ENCODE results near the gene MAN2A2. TPM values are rescaled to one million over a fixed set of nuclear protein-coding genes. Genes with fewer than 3 reads are reported as not detected.
"Not testable (repeated sequence)": the region's sequence is repeated elsewhere in the genome, so short reads cannot be mapped to it uniquely, and the experiment has no call there.

MAN2A2 gene
- polyA plus RNA-seq, 3 donors = 6.6 to 318 (median 7.3) TPM

DNA sequence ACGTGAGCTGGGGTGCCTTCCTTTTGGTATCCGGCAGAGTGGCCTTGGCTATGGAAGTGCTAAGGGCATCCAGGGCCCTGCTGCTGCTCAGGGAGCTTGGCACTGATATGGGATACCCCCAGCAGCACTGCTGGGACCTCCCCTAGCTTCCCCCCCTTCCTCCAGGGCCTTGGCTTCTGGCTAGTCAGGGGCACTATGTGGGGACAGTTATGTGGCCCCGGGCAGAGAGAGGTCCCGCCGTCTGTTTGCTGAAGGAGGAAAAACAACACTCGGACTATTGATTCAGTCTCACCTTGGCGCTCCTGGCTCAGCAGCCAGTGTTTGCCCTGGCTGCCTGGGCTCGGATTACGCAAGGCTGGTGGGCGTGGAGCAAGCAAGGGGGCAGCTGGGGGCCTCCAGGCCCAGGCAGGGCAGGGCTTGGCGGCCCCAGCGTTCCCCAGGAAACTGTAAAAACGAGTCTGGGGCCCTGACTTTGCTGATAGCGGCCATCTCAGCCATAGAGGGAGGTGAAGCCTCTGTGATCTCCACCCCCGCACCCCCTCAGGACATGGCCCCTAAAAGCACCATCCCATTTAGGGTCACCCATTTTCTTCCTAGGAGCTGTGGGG lies 29.0 kb upstream of the MAN2A2 start:
- H3K4me2 ChIP-seq (replicated peaks; ENCODE audit: extremely low read depth, low read length, poor library complexity, severe bottlenecking) = peak overlapping the region; percentile 96
- WGBS (ENCODE audit: insufficient coverage) = 8% methylated on average over 13 of the region's 15 CpGs
- H3K9me3 Mint-ChIP-seq = no peaks in the 10 kb centered on the region
- peaks cover 39 to 47% of the 10 kb centered on the region in 2 donors for H3K4me1 ChIP-seq (ENCODE audit: control insufficient read depth in 1 of 2, insufficient read depth in 2 of 2, low read length in 2 of 2)
- H3K79me2 ChIP-seq (ENCODE audit: insufficient read depth, low read length) = peaks cover 76% of the 10 kb centered on the region
- peak overlapping the region in 1 of 2 donors; percentile 20 for H3K27ac ChIP-seq (ENCODE audit: low read depth in 1 of 2, low read length in 2 of 2)
- H3K27me3 ChIP-seq (ENCODE audit: control insufficient read depth in 2 of 2, insufficient read depth in 2 of 2, low read length in 2 of 2) = no peaks in the 10 kb centered on the region
- peak overlapping the region in 1 of 3 experiments; percentile 86 for H3K4me3 ChIP-seq (replicated peaks in 1 of 3; ENCODE audit: low read depth in 2 of 3, low read length in 3 of 3)
- peak overlapping the region; percentile 53 to 89 for H3K4me3 Mint-ChIP-seq
- intact Hi-C loops (cut with micrococcal nuclease) = loop anchor here (5.0 to 10.0 kb wide), 3 partner anchors 37 to 112 kb away; no protein-coding TSS in a partner anchor
- peak overlapping the region; percentile 21 for H3K9ac ChIP-seq (ENCODE audit: insufficient read depth, low read length, poor library complexity, severe bottlenecking)
- no peaks in the 10 kb centered on the region for H3K9me3 ChIP-seq (replicated peaks in 1 of 2; ENCODE audit: control insufficient read depth in 1 of 2, insufficient read depth in 1 of 2, low read length in 2 of 2)
- H3K27ac Mint-ChIP-seq = peak overlapping the region in 4 of 7 donors; percentile 28 to 72 (median 54)
- H3K36me3 Mint-ChIP-seq = peaks cover 41 to 51% of the 10 kb centered on the region in 2 donors
- peaks cover 71% of the 10 kb centered on the region for H4K20me1 ChIP-seq (ENCODE audit: insufficient read depth, low read length)
- peaks cover 38 to 39% of the 10 kb centered on the region in 2 donors for H3K36me3 ChIP-seq (replicated peaks in 1 of 2; ENCODE audit: control insufficient read depth in 1 of 2, insufficient read depth in 2 of 2, low read length in 2 of 2)
- no peak for DNase-seq
- TF ChIP-seq, protein P1, sequence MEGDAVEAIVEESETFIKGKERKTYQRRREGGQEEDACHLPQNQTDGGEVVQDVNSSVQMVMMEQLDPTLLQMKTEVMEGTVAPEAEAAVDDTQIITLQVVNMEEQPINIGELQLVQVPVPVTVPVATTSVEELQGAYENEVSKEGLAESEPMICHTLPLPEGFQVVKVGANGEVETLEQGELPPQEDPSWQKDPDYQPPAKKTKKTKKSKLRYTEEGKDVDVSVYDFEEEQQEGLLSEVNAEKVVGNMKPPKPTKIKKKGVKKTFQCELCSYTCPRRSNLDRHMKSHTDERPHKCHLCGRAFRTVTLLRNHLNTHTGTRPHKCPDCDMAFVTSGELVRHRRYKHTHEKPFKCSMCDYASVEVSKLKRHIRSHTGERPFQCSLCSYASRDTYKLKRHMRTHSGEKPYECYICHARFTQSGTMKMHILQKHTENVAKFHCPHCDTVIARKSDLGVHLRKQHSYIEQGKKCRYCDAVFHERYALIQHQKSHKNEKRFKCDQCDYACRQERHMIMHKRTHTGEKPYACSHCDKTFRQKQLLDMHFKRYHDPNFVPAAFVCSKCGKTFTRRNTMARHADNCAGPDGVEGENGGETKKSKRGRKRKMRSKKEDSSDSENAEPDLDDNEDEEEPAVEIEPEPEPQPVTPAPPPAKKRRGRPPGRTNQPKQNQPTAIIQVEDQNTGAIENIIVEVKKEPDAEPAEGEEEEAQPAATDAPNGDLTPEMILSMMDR (IDR thresholded peaks at IDR 0.05) = no peak
- H3K4me1 Mint-ChIP-seq = peaks cover 45% of the 10 kb centered on the region
- peaks cover 0 to 2% (median 0%) of the 10 kb centered on the region in 3 donors for H3K27me3 Mint-ChIP-seq (ENCODE audit: low read depth in 3 of 3)
- no peak overlapping the region for H2AFZ ChIP-seq (ENCODE audit: insufficient read depth, low read depth, low read length, poor library complexity, severe bottlenecking)

- Histone ChIP-seq H3K36me3 (replicated peaks in 1 of 2; ENCODE audit: control insufficient read depth in 1 of 2, insufficient read depth in 2 of 2, low read length in 2 of 2) (peaks cover 46 to 48% of the 10 kb centered on the region in 2 donors), H3K4me1 (ENCODE audit: control insufficient read depth in 1 of 2, insufficient read depth in 2 of 2, low read length in 2 of 2) (peaks cover 30 to 38% of the 10 kb centered on the region in 2 donors), H3K79me2 (ENCODE audit: insufficient read depth, low read length) (peaks cover 76% of the 10 kb centered on the region), H4K20me1 (ENCODE audit: insufficient read depth, low read length) (peaks cover 80% of the 10 kb centered on the region)
- intact Hi-C loops (cut with micrococcal nuclease) = loop anchor here (5.0 to 10.0 kb wide), 4 partner anchors 38 to 113 kb away; no protein-coding TSS in a partner anchor
- H3K9me3 Mint-ChIP-seq; H3K27me3 Mint-ChIP-seq (ENCODE audit: low read depth in 3 of 3); H3K4me2 ChIP-seq (replicated peaks; ENCODE audit: extremely low read depth, low read length, poor library complexity, severe bottlenecking); DNase-seq; H3K9me3 ChIP-seq (replicated peaks in 1 of 2; ENCODE audit: control insufficient read depth in 1 of 2, insufficient read depth in 1 of 2, low read length in 2 of 2); H3K27ac ChIP-seq (ENCODE audit: low read depth in 1 of 2, low read length in 2 of 2); H3K9ac ChIP-seq (ENCODE audit: insufficient read depth, low read length, poor library complexity, severe bottlenecking); H3K27me3 ChIP-seq (ENCODE audit: control insufficient read depth in 2 of 2, insufficient read depth in 2 of 2, low read length in 2 of 2); H3K27ac Mint-ChIP-seq; H3K4me3 Mint-ChIP-seq; H3K4me3 ChIP-seq (replicated peaks in 1 of 3; ENCODE audit: low read depth in 2 of 3, low read length in 3 of 3); H2AFZ ChIP-seq (ENCODE audit: insufficient read depth, low read depth, low read length, poor library complexity, severe bottlenecking): not testable (repeated sequence)
- WGBS (ENCODE audit: insufficient coverage) = 90% methylated on average over 3 of the region's 9 CpGs
- Mint-ChIP-seq H3K4me1 (peaks cover 36% of the 10 kb centered on the region), H3K36me3 (peaks cover 48 to 60% of the 10 kb centered on the region in 2 donors)
These were observed 28.1 kb upstream of the MAN2A2 start for GRCh38 chr15:90874986-90875385.
